ENCODE measurements around the gene SECISBP2L. TPM values are rescaled to one million over a fixed set of nuclear protein-coding genes. Genes with fewer than 3 reads are reported as not detected.
A peak's percentile ranks its signal among the peaks of the same experiment; 100 is the strongest.

The SECISBP2L gene
- total RNA-seq, 6 experiments from 2014 or later: 46.2 to 57.6 (median 54.7) TPM

DNA sequence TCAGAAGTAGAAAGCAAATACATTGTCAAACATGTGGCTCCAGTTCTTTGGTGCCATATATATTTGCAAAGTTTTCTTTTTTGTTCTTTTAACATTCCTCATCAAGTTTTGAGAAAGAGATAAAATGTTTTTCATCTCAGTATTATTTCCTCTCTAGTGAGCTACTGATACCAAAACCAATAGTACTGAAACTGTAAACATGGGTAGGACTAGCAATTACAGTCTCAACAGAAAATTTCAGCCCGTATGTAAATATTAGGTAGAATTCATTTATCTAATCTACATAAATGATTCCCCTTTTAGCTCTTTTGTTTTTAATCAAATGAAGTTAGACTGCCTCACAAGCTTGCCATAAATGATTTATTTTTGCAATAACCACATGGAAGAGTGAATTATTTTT, 21.4 kb downstream of the SECISBP2L start:
- H3K9me3 Mint-ChIP-seq: no peaks in the 10 kb centered on the region
- no peak overlapping the region for H3K4me3 Mint-ChIP-seq
- H3K4me1 Mint-ChIP-seq (ENCODE audit: low read depth): no peaks in the 10 kb centered on the region
- TF ChIP-seq, protein P1, sequence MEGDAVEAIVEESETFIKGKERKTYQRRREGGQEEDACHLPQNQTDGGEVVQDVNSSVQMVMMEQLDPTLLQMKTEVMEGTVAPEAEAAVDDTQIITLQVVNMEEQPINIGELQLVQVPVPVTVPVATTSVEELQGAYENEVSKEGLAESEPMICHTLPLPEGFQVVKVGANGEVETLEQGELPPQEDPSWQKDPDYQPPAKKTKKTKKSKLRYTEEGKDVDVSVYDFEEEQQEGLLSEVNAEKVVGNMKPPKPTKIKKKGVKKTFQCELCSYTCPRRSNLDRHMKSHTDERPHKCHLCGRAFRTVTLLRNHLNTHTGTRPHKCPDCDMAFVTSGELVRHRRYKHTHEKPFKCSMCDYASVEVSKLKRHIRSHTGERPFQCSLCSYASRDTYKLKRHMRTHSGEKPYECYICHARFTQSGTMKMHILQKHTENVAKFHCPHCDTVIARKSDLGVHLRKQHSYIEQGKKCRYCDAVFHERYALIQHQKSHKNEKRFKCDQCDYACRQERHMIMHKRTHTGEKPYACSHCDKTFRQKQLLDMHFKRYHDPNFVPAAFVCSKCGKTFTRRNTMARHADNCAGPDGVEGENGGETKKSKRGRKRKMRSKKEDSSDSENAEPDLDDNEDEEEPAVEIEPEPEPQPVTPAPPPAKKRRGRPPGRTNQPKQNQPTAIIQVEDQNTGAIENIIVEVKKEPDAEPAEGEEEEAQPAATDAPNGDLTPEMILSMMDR (IDR thresholded peaks at IDR 0.05): no peak
- no peak overlapping the region for H3K27ac Mint-ChIP-seq
- no peaks in the 10 kb centered on the region for H3K27me3 Mint-ChIP-seq (ENCODE audit: insufficient read depth)
- peaks cover 41% of the 10 kb centered on the region for H3K36me3 Mint-ChIP-seq (ENCODE audit: low read depth)
- DNase-seq: no peak

DNA sequence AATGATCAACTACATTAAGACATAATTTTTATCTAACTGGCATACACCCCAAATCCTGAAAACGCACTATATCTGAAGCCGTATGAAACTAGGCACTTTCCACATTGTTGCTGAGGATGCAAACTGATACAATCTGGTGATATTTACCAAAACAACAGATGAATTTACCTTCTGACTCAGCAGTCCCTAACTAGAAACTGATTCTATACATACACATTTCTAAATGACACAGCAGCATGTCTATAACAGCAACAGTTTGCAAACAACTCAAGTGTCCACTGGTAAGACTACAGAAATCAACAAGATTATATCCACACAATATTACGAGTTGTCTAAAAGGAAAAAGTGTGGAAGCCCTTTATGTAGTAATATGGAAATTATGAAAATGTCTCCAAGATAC, 22.9 kb downstream of the SECISBP2L start:
- no peaks in the 10 kb centered on the region for H3K27me3 Mint-ChIP-seq (ENCODE audit: insufficient read depth)
- no peaks in the 10 kb centered on the region for H3K9me3 Mint-ChIP-seq
- H3K4me1 Mint-ChIP-seq (ENCODE audit: low read depth): no peaks in the 10 kb centered on the region

DNA sequence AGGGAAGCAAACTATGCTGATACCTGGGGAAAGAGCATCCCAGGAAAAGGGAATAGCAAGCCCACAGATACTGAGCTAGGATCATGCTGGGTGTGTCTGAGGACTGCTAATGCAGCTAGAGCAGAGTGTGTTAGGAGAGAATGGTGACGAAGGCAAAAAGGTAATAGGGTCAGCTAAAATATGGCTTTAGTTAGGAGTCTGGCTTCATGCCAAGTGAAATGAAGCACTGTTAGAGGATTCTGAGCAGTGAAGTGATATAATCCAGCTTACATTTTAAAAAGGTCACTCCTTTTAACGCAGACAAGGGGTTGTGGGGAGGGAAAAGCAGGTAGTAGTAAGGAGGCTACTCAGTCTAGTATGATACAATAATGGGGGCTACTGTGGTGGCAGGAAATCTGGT, 30.4 kb downstream of the SECISBP2L start:
- Mint-ChIP-seq H3K4me3 (no peak overlapping the region), H3K9me3 (no peaks in the 10 kb centered on the region), H3K27ac (no peak overlapping the region), H3K4me1 (ENCODE audit: low read depth) (no peaks in the 10 kb centered on the region), H3K27me3 (ENCODE audit: insufficient read depth) (no peaks in the 10 kb centered on the region), H3K36me3 (ENCODE audit: low read depth) (peaks cover 43% of the 10 kb centered on the region)
- TF ChIP-seq, protein P1 (IDR thresholded peaks at IDR 0.05): no peak
- DNase-seq: no peak

More for the DNA sequence above, 22.9 kb downstream of the SECISBP2L start:
- H3K27ac Mint-ChIP-seq: no peak overlapping the region
- TF ChIP-seq, protein P1 (IDR thresholded peaks at IDR 0.05): no peak
- peaks cover 41% of the 10 kb centered on the region for H3K36me3 Mint-ChIP-seq (ENCODE audit: low read depth)
- DNase-seq: no peak
- no peak overlapping the region for H3K4me3 Mint-ChIP-seq

DNA sequence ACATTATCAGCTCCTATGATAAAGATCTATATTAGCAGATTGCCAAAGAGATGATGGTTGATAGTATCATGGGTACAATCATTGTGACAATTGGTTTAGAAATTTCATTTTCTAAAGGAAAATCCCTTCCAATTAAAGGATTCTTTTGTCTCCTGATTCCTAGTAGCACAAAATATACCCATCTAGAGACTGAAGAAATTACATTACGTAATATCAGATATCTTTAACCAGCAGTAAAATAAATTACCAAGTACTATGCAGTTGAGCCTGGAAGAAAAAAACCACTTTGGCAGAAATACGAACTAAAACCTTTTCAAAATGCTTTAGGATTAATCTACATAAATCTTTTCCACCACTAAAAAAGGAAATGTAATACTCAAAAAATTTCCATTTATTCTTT, 46.9 kb downstream of the SECISBP2L start:
- Mint-ChIP-seq H3K4me3 (no peak overlapping the region), H3K9me3 (peaks cover 2% of the 10 kb centered on the region), H3K4me1 (ENCODE audit: low read depth) (peaks cover 26% of the 10 kb centered on the region), H3K36me3 (ENCODE audit: low read depth) (peaks cover 66% of the 10 kb centered on the region), H3K27me3 (ENCODE audit: insufficient read depth) (no peaks in the 10 kb centered on the region; the same call in 1 of the 2 replicates), H3K27ac (no peak overlapping the region)
- no peak for DNase-seq
- TF ChIP-seq, protein P1 (IDR thresholded peaks at IDR 0.05): no peak

DNA sequence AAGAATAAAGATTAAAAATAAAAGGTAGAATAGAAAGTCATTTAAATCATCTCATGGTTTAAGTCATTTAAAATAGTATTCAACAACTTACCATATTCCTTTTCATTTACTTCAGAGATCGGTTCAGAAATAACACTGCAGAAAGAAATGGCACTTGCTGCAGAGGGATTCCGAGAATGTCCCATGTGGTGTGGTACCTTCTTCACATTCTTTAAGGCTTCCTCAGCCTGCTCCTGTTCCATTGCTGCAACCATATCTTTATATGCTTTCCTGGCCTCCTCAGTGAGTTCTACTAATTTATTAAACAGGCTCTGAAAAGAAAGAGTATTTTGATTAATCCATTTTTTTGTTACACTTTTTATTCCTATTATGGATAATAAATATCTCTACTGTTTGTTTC, 50.0 kb downstream of the SECISBP2L start:
- 0 out of 2 replicates have a peak overlapping the region, but pooled peaks have one; percentile 19 for H3K27ac Mint-ChIP-seq
- H3K4me3 Mint-ChIP-seq: no peak overlapping the region
- H3K9me3 Mint-ChIP-seq: no peaks in the 10 kb centered on the region
- peaks cover 43% of the 10 kb centered on the region for H3K4me1 Mint-ChIP-seq (ENCODE audit: low read depth)
- DNase-seq: no peak
- TF ChIP-seq, protein P1 (IDR thresholded peaks at IDR 0.05): no peak
- peaks cover 65% of the 10 kb centered on the region for H3K36me3 Mint-ChIP-seq (ENCODE audit: low read depth)
- no peaks in the 10 kb centered on the region; the same call in 1 of the 2 replicates for H3K27me3 Mint-ChIP-seq (ENCODE audit: insufficient read depth)

DNA sequence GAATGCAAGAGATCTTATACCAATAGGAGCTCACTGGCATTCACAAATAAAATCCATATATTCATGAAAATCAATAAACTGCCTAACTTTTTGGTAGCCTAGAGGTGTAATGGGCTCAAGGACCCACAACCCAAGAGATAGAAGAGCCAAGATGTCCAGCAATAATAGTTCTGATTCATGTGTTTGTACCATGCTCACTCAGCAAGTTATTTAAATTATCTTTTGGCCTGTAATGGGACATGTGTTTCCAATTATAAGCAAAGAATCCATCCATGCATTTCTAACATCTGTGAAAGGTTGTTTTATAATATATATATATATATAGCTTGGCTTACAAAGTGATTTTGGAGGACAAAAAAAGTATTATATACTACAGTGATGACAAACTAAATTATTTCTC, 52.9 kb downstream of the SECISBP2L start:
- TF ChIP-seq, protein P1 (IDR thresholded peaks at IDR 0.05): no peak
- Mint-ChIP-seq H3K27ac (no peak overlapping the region), H3K4me1 (ENCODE audit: low read depth) (peaks cover 61% of the 10 kb centered on the region), H3K4me3 (no peak overlapping the region), H3K27me3 (ENCODE audit: insufficient read depth) (no peaks in the 10 kb centered on the region; the same call in 1 of the 2 replicates), H3K9me3 (no peaks in the 10 kb centered on the region), H3K36me3 (ENCODE audit: low read depth) (peaks cover 60% of the 10 kb centered on the region)
- no peak for DNase-seq

Data from HFFc6 (cell line).